Activated CD8-positive, alpha-beta T cell treated with anti-CD3 and anti-CD28 coated beads, Interleukin-2, amount 10 ng/mL, durations not matched to agents 7 days and 5 days (primary cell): ENCODE measurements around the gene ABHD8. TPM values are rescaled to one million over a fixed set of nuclear protein-coding genes. Genes with fewer than 3 reads are reported as not detected.
A peak's percentile ranks its signal among the peaks of the same experiment; 100 is the strongest.

ENCODE experiments used
- ATAC-seq: fragments of 150-1000 bp; cut with Tn5 transposase; one replicate; pipeline ENCODE4 v1.10.0; 2021; ENCODE audit warnings: moderate library complexity
- CTCF ChIA-PET: fragments of 350-600 bp; sonication (Branson Sonifier 250); formaldehyde crosslinking; loops from one replicate; lab custom pipeline; 2021; ENCODE audit warnings: antibody characterized with exemption; lab: Charles Lee
- POLR2A ChIA-PET: fragments of 350-600 bp; sonication (Branson Sonifier 250); formaldehyde crosslinking; loops from one replicate; lab custom pipeline; 2021; ENCODE audit warnings: antibody characterized with exemption; lab: Charles Lee
- DNase-seq: peaks from one replicate; pipeline ENCODE4 v3.0.0-alpha.2; 2020
- H3K27ac Mint-ChIP-seq: one replicate; pipeline ENCODE4 v1.8.0; 2021; ENCODE audit warnings: mild to moderate bottlenecking, mixed read lengths
- H3K27me3 Mint-ChIP-seq: one replicate; pipeline ENCODE4 v1.8.0; 2021; ENCODE audit warnings: low read depth, mixed read lengths
- H3K36me3 Mint-ChIP-seq: one replicate; pipeline ENCODE4 v1.8.0; 2021; ENCODE audit warnings: low read depth, mixed read lengths
- H3K4me1 Mint-ChIP-seq: one replicate; pipeline ENCODE4 v1.8.0; 2021; ENCODE audit warnings: low read depth, mixed read lengths
- H3K4me3 Mint-ChIP-seq: one replicate; pipeline ENCODE4 v1.8.0; 2021; ENCODE audit warnings: mild to moderate bottlenecking, mixed read lengths
- H3K9me3 Mint-ChIP-seq: one replicate; pipeline ENCODE4 v1.8.0; 2022; ENCODE audit warnings: mixed read lengths; ENCODE audit not compliant: insufficient read depth
- total RNA-seq, 2 experiments: library from RNA; stranded (reverse); gene quantifications; one replicate each; pipeline ENCODE4 v1.2.3, GENCODE V29; 2021

ABHD8 gene
- total RNA-seq, 2 experiments from 2014 or later = 8.9 to 9.7 TPM

DNA sequence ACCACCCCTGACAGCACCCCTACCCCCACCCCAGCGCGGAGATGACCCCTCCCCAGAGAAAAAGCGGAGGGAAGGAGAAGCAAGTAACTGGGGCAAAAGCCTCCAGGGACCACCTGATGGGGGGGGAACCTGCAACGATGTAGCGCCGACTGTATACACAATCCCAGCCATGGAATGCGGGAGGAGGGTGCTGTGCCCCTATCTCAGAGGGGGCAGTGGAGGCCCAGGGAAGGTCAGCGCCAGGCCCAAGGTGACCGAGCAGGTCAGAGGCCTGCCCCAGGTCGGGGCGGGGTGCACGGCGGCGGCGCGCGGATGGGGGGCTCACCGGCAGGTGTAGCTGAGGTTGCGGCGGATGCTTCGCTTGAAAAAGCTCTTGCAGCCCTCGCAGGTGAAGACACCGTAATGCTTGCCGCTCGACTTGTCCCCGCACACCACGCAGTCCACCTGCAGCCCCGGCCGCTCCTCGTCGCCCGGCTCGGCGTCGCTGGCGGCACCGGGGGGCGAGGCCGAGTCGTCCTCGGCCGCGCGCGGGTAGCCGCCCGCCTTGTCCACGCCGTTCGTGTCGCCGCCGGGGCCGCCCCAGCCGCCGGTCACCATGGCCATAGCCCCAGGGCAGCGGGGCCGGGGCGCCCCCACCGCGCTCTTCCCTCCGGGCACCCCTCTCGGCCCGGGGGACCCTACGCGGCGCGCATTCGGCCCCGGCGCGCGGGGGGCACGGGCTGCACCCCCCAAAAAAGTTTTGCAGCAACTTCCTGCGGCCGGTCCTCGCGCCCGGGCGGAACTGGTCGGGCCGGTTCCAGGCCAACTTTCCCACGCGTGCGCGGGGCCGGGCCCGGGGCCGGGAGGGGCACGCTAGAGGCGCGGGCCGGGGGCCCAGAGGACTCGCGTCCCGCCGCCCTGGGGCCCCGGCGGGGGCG, 58.3 kb downstream of the ABHD8 start:
- no peak overlapping the region for H3K27ac Mint-ChIP-seq
- POLR2A ChIA-PET = interaction anchor here (0.6 to 1.0 kb wide), 2 partner anchors 18 to 175 kb away, joined by 3 read pairs; no protein-coding TSS in a partner anchor
- ATAC-seq (peak; percentile 10), DNase-seq (no peak)
- CTCF ChIA-PET = interaction anchor here (1.0 to 1.2 kb wide), 2 partner anchors 15 to 18 kb away, joined by 3 read pairs; no protein-coding TSS in a partner anchor
- H3K9me3 Mint-ChIP-seq = no peaks in the 10 kb centered on the region
- peak overlapping the region; percentile 38 for H3K4me3 Mint-ChIP-seq
- H3K36me3 Mint-ChIP-seq = no peaks in the 10 kb centered on the region
- peaks cover 9% of the 10 kb centered on the region for H3K4me1 Mint-ChIP-seq
- peaks cover 20% of the 10 kb centered on the region for H3K27me3 Mint-ChIP-seq

DNA sequence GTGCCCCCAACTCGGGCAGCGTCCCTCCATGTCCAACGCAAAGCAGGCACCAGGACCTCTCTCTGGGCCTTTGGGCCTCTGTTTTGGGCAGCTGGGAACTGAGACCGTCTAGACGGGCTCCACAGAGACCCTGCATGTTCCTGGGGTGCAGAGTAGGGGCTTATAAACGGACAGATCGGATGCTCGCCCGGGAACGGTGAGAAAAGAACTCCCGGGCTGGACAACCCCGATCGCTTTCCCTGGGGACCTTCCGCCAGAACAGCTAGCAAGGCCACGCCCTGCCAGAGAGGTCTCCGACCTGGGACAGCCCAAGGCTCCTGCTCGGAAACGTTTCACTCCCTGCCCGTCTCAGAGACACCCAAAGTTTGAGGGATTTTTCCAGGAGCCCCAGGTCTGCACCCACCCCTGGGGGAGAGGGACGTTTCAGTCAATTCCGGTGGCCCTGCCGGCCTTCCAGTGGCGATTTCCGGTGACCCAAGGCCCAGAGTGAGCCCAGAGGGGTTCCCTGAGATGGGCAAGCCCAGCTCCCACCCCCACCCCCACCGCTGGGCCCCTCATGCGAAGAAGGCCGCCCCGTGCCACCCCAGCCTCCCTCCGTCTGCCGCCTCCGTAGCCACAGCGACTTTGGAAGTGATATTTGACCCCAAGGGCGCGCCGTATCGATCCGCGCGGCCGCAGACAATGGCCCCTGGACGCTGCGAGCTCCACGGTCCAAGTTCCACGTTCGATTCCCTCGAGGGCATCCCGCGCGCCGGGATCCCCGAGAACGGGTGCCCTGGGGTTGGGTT, 59.2 kb downstream of the ABHD8 start:
- peaks cover 9% of the 10 kb centered on the region for H3K4me1 Mint-ChIP-seq
- CTCF ChIA-PET = interaction anchor here (1.0 to 1.2 kb wide), 2 partner anchors 16 to 19 kb away, joined by 3 read pairs; no protein-coding TSS in a partner anchor
- peaks cover 20% of the 10 kb centered on the region for H3K27me3 Mint-ChIP-seq
- H3K4me3 Mint-ChIP-seq = peak overlapping the region; percentile 38
- DNase-seq = no peak
- ATAC-seq = no peak
- no peak overlapping the region for H3K27ac Mint-ChIP-seq
- POLR2A ChIA-PET = interaction anchor here (0.6 to 1.0 kb wide), 2 partner anchors 17 to 175 kb away, joined by 3 read pairs; no protein-coding TSS in a partner anchor
- H3K9me3 Mint-ChIP-seq = no peaks in the 10 kb centered on the region
- H3K36me3 Mint-ChIP-seq = no peaks in the 10 kb centered on the region

DNA sequence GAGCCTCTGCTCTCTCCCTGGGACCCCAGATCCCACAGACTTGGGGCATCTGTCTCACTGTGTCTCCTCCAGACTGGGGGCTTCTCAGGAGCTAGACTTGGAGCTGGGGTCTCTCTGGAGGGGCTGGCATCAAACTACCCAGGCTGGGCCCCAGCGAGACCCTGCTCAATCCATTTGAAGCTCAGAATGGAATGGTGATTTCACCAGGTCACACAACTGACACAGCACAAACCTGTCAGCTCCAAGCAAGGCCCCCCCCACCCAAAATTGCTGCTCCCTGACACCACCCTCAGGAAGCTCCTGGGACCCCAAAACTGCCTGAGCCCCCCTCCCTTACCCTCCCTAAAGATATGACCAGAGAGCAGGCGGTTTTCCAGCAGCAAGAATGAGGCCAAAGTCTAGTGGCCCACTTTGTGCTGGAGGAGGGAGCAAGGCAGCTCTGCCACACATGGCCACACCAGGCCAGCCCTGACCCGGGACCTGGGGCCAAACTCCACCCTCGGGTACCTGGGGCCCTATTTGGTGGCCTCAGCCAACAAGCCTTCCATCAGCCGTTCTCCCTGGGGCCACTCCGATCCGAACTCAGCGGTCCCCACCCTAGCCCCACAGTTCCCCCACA, 59.9 kb downstream of the ABHD8 start:
- ATAC-seq (no peak), DNase-seq (no peak)
- no peaks in the 10 kb centered on the region for H3K9me3 Mint-ChIP-seq
- H3K4me3 Mint-ChIP-seq = no peak overlapping the region
- CTCF ChIA-PET = interaction anchor here (0.9 to 1.3 kb wide), 2 partner anchors 17 to 20 kb away, joined by 3 to 5 read pairs; no protein-coding TSS in a partner anchor
- peaks cover 9% of the 10 kb centered on the region for H3K4me1 Mint-ChIP-seq
- H3K36me3 Mint-ChIP-seq = no peaks in the 10 kb centered on the region
- POLR2A ChIA-PET = interaction anchor here (0.9 kb wide), 1 partner anchor 17 kb away, joined by 3 read pairs; the partner anchor contains the start of gene OCEL1
- peaks cover 20% of the 10 kb centered on the region for H3K27me3 Mint-ChIP-seq
- H3K27ac Mint-ChIP-seq = no peak overlapping the region

DNA sequence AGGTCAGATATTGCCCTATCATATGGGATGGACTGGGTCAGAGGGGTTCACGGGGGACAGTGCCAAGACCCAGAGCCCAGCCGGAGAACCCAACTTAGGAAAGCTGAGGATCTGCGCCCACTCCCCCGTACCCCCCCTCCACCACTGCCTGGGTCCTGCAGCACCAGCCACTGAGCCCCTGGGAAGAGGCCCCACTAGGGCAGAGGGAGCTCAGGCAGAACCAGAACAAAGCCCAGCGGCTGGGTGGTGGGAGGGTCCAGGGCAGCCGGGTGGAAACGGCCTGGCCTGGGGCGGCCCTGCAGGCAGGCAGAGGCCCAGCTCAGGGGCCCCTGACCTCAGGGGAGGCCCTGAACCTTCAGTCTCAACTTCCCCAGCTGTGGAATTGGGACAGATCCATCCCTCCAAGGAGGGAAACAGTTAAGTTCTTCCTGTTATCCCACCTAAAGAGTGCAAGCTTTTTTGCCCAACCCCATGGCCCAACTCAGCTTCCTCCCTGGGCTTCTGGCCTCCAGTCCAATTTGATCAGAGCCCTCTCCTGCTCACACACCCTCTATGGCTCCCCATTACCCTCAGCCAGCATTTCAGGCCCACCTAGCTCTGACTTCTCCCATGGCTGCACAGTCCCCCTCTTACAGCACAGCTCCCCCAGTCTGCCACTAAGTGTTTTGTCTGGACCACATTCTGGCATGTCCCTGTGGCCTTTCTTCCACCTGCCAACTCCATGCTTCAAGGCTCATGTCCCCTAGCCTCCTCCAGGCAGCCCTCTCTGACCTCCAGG, 60.6 kb downstream of the ABHD8 start:
- H3K27ac Mint-ChIP-seq = no peak overlapping the region
- no peak overlapping the region for H3K4me3 Mint-ChIP-seq
- H3K9me3 Mint-ChIP-seq = no peaks in the 10 kb centered on the region
- POLR2A ChIA-PET = interaction anchor here (0.7 to 0.9 kb wide), 2 partner anchors 17 to 162 kb away, joined by 3 read pairs; partner anchors contain the start of gene OCEL1
- H3K4me1 Mint-ChIP-seq = peaks cover 9% of the 10 kb centered on the region
- H3K36me3 Mint-ChIP-seq = no peaks in the 10 kb centered on the region
- ATAC-seq (no peak), DNase-seq (no peak)
- CTCF ChIA-PET = interaction anchor here (0.9 to 1.3 kb wide), 2 partner anchors 17 to 20 kb away, joined by 3 to 5 read pairs; no protein-coding TSS in a partner anchor
- H3K27me3 Mint-ChIP-seq = peaks cover 17% of the 10 kb centered on the region

Other genes with a start within 250 kb of the ABHD8 start
- 10 to 100 TPM; 66.0 to 66.7 TPM for gene HAUS8, start 228.0 kb downstream of the ABHD8 start, total RNA-seq
- gene MYO9B, start 227.6 kb downstream of the ABHD8 start, total RNA-seq = 100 to 1,000 TPM; 276 to 280 TPM
- 10 to 100 TPM; 26.5 to 27.9 TPM for gene USE1, start 88.1 kb downstream of the ABHD8 start, total RNA-seq
- 10 to 100 TPM; 24.3 to 28.3 TPM for gene OCEL1, start 77.2 kb downstream of the ABHD8 start, total RNA-seq
- 1 to 10 TPM; 4.1 to 4.3 TPM for gene NR2F6, start 57.5 kb downstream of the ABHD8 start, total RNA-seq
- not detected for gene USHBP1, start 38.7 kb downstream of the ABHD8 start, total RNA-seq
- gene BABAM1, start 36.0 kb downstream of the ABHD8 start, total RNA-seq = 100 to 1,000 TPM; 116 to 117 TPM
- gene ANKLE1, start 21.5 kb downstream of the ABHD8 start, total RNA-seq = 10 to 100 TPM; 10.7 to 13.8 TPM
- 100 to 1,000 TPM; 112 to 126 TPM for gene MRPL34, start 2.4 kb upstream of the ABHD8 start, total RNA-seq
- gene DDA1, start 6.1 kb upstream of the ABHD8 start, total RNA-seq = 10 to 100 TPM; 44.6 to 49.8 TPM
- 10 to 100 TPM; 13.6 to 16.4 TPM for gene ANO8, start 31.4 kb upstream of the ABHD8 start, total RNA-seq
- 10 to 100 TPM; 38.6 to 39.4 TPM for gene GTPBP3, start 34.1 kb upstream of the ABHD8 start, total RNA-seq
- gene PLVAP, start 73.9 kb upstream of the ABHD8 start, total RNA-seq = under 1 TPM in 1 of 2 experiments, not detected in 1; 0.11 TPM
- 1 to 10 TPM; 4.7 to 4.8 TPM for gene CCDC194, start 90.8 kb upstream of the ABHD8 start, total RNA-seq
- 100 to 1,000 TPM; 222 to 230 TPM for gene BST2, start 102.2 kb upstream of the ABHD8 start, total RNA-seq
- gene MVB12A, start 116.6 kb upstream of the ABHD8 start, total RNA-seq = 10 to 100 TPM; 36.6 to 40.3 TPM
- not detected for gene TMEM221, start 145.2 kb upstream of the ABHD8 start, total RNA-seq
- gene NXNL1, start 157.5 kb upstream of the ABHD8 start, total RNA-seq = not detected
- gene SLC27A1, start 167.1 kb upstream of the ABHD8 start, total RNA-seq = 1 to 10 TPM; 7.3 to 7.4 TPM
- 10 to 100 TPM; 94.0 to 99.9 TPM for gene PGLS, start 208.2 kb upstream of the ABHD8 start, total RNA-seq